Tongue (tissue), 2 donors: ENCODE measurements around the gene XIRP2. TPM values are rescaled to one million over a fixed set of nuclear protein-coding genes. Genes with fewer than 3 reads are reported as not detected.

ENCODE experiments used
- DNase-seq: peaks from one replicate; pipeline ENCODE4 v3.0.0-alpha.2; 2015
- total RNA-seq: library from RNA; depleted of rRNA; stranded (reverse); fragments of >200 nt; gene quantifications from one replicate; pipeline ENCODE4 v1.2.3, GENCODE V29; 2014

XIRP2 gene
- total RNA-seq, 1 donor from 2014 or later, result 277 TPM

GRCh38 chr2:167134381-167135072, 246.2 kb downstream of the XIRP2 start:
- DNase-seq, result no peak

GRCh38 chr2:167135706-167136105, 247.4 kb downstream of the XIRP2 start:
- DNase-seq, result no peak

GRCh38 chr2:167136879-167137596, 248.8 kb downstream of the XIRP2 start:
- no peak for DNase-seq

GRCh38 chr2:167140330-167140729, 252.1 kb downstream of the XIRP2 start:
- no peak for DNase-seq

DNA sequence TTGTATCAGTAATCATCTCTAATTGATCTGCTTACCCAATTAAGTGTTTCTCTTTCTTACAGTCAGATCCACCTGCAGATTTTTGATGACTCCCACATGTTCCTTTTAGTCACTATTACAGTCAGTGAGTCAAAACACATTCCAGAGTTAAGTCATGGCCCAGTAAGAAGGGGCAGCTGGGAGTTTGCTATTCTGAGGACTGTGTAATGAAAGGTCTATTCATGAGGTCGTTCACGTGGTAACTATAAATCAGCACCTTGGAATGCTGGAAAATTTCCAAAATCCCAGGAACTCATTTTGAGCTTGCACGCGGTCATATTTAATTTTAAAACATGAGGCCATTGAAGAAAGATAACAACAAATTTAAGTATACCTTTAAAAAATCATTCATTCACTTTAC, 252.5 kb downstream of the XIRP2 start:
- peak; percentile 77 for DNase-seq

DNA sequence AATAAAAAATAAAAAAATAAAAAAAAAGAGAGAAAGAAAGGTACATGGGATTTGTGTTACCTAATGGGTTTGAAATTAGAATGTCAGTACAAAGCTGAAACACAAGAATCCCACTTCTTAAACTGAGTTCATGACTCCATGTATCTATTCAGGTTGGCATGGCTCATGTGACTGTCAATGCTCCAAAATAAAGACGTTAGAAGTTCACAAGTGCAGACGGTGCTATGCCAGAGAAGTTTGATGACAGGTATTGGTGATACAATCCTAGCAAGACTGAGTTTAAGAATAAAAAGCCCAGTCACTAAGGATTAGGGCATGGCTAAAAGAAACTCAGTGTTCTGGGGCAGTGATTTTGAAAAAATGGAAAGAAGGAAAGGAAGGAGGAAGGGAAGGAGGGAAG, 254.3 kb downstream of the XIRP2 start:
- no peak for DNase-seq

GRCh38 chr2:167144179-167144898, 256.1 kb downstream of the XIRP2 start:
- DNase-seq, result no peak

DNA sequence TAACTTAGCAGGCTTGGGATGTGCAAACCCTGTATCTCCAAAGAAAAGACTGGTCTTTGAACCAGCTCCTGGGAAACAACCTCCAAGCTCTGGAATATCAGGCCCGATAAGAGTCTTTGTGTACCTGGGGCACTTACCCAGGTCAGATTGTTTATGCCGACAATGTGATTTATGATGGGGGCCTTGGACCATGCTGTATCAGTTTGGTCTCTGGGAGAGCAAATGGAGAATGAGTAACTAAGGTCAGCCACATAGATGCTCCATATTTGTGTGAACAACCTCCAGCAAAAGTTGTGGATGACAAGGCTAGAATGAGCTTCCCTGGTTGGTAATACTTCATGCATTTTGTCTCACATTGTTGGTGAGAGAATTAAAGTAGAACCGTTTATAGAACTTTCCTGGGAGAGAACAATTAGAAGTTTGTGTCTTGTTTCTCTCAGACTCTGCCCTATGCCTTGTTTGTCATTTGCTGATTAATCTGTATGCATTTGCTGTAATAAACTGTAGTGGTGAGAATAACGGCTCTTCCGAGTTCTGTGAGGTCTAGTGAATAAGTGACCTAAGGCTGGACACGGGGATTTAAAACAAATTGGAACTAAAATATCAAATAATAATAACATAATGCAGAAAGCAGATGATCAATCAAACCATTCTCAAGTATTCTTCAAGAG, 259.1 kb downstream of the XIRP2 start:
- no peak for DNase-seq

GRCh38 chr2:167151894-167152293, 263.6 kb downstream of the XIRP2 start:
- DNase-seq, result no peak

DNA sequence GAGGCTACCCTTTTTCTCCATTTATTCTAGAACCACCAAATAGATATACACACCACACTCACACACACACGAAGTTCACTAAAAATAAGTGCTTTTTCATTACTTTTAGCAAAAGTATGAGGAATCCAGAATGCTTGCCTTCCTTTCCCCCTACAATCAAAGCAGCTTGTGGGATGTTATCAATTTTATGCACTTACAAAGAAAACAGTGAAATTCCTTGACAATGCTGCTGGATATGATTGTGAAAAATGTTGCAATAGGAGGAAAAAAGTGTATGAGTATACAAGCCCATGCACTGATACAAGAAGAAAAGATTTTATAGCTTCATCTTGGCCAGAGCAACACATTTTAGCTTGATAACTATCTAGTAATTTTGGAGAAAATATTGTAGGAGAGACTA, 269.2 kb downstream of the XIRP2 start:
- no peak for DNase-seq

DNA sequence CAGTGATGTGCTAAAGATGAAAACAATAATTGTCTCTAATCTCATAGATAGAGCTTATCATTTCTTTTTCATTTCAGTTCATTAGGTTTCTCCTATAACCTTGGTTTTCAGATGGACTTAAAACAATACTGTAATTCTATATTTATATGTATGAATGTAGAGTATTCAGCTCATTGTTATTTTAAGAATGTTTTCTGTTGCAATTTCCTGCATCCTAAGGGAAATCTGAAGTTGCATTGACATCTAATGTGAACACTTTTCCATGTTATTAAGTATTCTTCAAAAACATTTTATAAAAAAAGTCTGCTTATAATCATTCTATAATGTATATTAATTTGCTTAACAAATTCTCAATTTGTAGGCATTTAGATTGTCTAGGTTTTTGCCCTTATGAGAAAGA, 288.9 kb downstream of the XIRP2 start:
- no peak for DNase-seq

DNA sequence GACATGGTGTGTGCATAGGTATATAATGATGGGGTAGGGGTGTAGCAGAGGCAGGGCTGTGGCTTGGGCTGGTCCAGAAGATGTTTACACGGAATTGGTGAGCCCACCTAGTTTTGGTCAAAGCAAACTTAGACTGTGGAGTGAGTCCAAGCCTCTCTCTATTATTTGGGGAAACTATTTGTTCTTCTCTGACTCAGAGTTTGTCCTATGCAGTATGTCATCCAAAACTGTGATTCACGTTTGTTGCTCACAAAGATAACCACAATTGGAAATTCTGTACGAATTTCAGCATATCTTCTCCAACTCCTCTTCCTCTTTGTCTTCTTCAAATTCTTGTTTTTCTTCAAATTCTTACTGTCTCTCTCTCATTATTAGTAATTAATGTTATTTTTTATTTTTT, 292.9 kb downstream of the XIRP2 start:
- DNase-seq, result no peak

DNA sequence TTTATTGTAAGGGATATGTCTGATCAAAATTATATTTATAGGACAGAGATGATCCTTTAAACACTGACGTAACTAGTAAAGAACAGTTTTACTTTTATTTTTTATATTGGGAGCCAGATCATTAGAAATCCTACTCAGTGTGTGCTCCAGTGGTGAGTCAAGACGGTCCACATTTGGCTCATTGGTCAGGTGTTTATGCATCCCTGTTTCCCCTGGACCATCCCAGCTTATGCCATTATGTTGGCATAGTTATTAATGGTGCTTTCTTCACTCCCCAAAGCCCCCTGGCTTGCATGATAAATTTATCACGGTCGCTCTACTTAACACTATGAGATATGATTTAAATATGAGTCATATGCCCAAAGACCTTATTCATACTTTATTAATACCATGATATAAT, 293.4 kb downstream of the XIRP2 start:
- no peak for DNase-seq

DNA sequence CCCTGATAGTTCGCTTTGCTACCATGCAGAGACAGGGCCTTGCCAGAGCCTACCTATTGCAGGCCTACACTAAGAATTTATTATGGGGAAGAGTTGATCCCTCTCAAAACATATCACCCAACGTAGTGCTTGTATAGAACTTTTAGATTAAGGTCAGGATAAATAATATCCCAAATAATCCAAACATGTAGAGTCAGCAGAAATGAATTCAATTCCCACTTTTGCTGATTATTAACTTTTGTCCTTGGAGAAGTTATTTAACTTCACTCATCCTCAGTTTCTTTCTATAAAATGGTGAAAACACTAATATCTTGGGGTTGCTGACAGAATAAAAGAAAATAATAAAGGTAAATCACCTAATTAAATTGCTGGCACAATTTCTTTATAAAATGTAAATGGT, 294.1 kb downstream of the XIRP2 start:
- no peak for DNase-seq

DNA sequence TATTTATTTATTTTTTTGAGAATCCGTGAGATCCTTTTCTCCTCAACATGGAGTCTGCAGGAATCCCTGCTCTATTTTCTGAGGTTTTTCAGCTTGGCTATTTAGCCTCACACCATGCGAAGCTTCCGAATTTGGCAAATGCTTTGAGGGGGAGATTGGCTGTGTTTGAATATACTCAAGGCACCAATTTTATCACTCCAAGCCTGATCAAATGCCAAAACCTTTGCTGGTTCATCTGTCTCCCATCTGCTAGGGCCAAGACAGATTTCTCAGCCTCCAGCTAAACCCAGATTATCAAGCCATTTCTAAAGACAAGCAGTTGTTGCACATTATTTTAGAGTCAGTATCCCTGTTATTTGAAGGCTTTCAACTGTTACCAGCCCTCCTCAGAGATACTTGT, 295.7 kb downstream of the XIRP2 start:
- DNase-seq, result no peak

- DNase-seq, result no peak
These were observed 298.2 kb downstream of the XIRP2 start for GRCh38 chr2:167186465-167186864.

GRCh38 chr2:167187049-167187727, 298.9 kb downstream of the XIRP2 start:
- peak; percentile 77 for DNase-seq

- DNase-seq, result peak; percentile 43
These were observed 300.0 kb downstream of the XIRP2 start for GRCh38 chr2:167187978-167188967.

GRCh38 chr2:167190053-167190452, 301.8 kb downstream of the XIRP2 start:
- no peak for DNase-seq

GRCh38 chr2:167191588-167191987, 303.3 kb downstream of the XIRP2 start:
- no peak for DNase-seq

GRCh38 chr2:167192833-167193232, 304.6 kb downstream of the XIRP2 start:
- DNase-seq, result no peak
